Measurements from ENCODE around the gene SLC8A1.

GRCh38 chr2:40228310-40228709, 223.6 kb downstream of the SLC8A1 start:
- TF ChIP-seq, protein P1, sequence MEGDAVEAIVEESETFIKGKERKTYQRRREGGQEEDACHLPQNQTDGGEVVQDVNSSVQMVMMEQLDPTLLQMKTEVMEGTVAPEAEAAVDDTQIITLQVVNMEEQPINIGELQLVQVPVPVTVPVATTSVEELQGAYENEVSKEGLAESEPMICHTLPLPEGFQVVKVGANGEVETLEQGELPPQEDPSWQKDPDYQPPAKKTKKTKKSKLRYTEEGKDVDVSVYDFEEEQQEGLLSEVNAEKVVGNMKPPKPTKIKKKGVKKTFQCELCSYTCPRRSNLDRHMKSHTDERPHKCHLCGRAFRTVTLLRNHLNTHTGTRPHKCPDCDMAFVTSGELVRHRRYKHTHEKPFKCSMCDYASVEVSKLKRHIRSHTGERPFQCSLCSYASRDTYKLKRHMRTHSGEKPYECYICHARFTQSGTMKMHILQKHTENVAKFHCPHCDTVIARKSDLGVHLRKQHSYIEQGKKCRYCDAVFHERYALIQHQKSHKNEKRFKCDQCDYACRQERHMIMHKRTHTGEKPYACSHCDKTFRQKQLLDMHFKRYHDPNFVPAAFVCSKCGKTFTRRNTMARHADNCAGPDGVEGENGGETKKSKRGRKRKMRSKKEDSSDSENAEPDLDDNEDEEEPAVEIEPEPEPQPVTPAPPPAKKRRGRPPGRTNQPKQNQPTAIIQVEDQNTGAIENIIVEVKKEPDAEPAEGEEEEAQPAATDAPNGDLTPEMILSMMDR (IDR thresholded peaks at IDR 0.05): no peak
- TF ChIP-seq EZH2 (IDR thresholded peaks at IDR 0.05; ENCODE audit: borderline replicate concordance, insufficient read depth, low read depth, low read length, poor library complexity, severe bottlenecking): no peak

Data from B cell (primary cell).